ENCODE results near the gene ZDHHC14. TPM values are rescaled to one million over a fixed set of nuclear protein-coding genes. Genes with fewer than 3 reads are reported as not detected.

The ZDHHC14 gene
- total RNA-seq, 2 experiments from 2014 or later, result 1.3 to 1.6 TPM

- Histone ChIP-seq H3K4me3 (ENCODE audit: low read length) (no peak overlapping the region), H3K36me3 (ENCODE audit: insufficient read depth, low read length) (no peaks in the 10 kb centered on the region), H3K9me3 (ENCODE audit: control insufficient read depth in 1 of 2, insufficient read depth in 1 of 2, low read length in 2 of 2) (peaks cover 10 to 19% of the 10 kb centered on the region in 2 experiments), H3K4me1 (ENCODE audit: insufficient read depth, low read length) (peaks cover 5% of the 10 kb centered on the region), H3K27ac (ENCODE audit: low read depth in 1 of 2, low read length in 2 of 2) (no peak overlapping the region), H3K27me3 (ENCODE audit: control insufficient read depth in 1 of 2, insufficient read depth in 2 of 2, low read length in 2 of 2) (no peaks in the 10 kb centered on the region)
- H3K4me1 Mint-ChIP-seq (ENCODE audit: low read depth), result no peaks in the 10 kb centered on the region
- no peak overlapping the region for H3K27ac Mint-ChIP-seq
- no peaks in the 10 kb centered on the region for H3K27me3 Mint-ChIP-seq
- peaks cover 4% of the 10 kb centered on the region for H3K9me3 Mint-ChIP-seq
- ChIA-PET POLR2A (interaction anchor here (1.6 kb wide), 1 partner anchor 9 kb away, joined by 3 read pairs; no protein-coding TSS in a partner anchor), CTCF (interaction anchor here (0.5 kb wide), 1 partner anchor 82 kb away, joined by 3 read pairs; no protein-coding TSS in a partner anchor)
- H3K36me3 Mint-ChIP-seq (ENCODE audit: low read depth), result no peaks in the 10 kb centered on the region
- no peak for DNase-seq
- no peak for ATAC-seq (ENCODE audit: poor library complexity)
- no peak overlapping the region for H3K4me3 Mint-ChIP-seq
- intact Hi-C loops (cut with DNase I, micrococcal nuclease), result no loop called here
- TF ChIP-seq, protein P1, sequence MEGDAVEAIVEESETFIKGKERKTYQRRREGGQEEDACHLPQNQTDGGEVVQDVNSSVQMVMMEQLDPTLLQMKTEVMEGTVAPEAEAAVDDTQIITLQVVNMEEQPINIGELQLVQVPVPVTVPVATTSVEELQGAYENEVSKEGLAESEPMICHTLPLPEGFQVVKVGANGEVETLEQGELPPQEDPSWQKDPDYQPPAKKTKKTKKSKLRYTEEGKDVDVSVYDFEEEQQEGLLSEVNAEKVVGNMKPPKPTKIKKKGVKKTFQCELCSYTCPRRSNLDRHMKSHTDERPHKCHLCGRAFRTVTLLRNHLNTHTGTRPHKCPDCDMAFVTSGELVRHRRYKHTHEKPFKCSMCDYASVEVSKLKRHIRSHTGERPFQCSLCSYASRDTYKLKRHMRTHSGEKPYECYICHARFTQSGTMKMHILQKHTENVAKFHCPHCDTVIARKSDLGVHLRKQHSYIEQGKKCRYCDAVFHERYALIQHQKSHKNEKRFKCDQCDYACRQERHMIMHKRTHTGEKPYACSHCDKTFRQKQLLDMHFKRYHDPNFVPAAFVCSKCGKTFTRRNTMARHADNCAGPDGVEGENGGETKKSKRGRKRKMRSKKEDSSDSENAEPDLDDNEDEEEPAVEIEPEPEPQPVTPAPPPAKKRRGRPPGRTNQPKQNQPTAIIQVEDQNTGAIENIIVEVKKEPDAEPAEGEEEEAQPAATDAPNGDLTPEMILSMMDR (IDR thresholded peaks at IDR 0.05), result no peak
These were observed 213.3 kb downstream of the ZDHHC14 start for GRCh38 chr6:157594292-157594691.

- Histone ChIP-seq H3K36me3 (ENCODE audit: insufficient read depth, low read length) (no peaks in the 10 kb centered on the region), H3K4me3 (ENCODE audit: low read length) (no peak overlapping the region), H3K27me3 (ENCODE audit: control insufficient read depth in 1 of 2, insufficient read depth in 2 of 2, low read length in 2 of 2) (no peaks in the 10 kb centered on the region), H3K9me3 (ENCODE audit: control insufficient read depth in 1 of 2, insufficient read depth in 1 of 2, low read length in 2 of 2) (peaks cover 0 to 11% of the 10 kb centered on the region in 2 experiments), H3K27ac (ENCODE audit: low read depth in 1 of 2, low read length in 2 of 2) (no peak overlapping the region), H3K4me1 (ENCODE audit: insufficient read depth, low read length) (peaks cover 5% of the 10 kb centered on the region)
- POLR2A ChIA-PET, result no interaction called here
- no peak for DNase-seq
- no peaks in the 10 kb centered on the region for H3K27me3 Mint-ChIP-seq
- H3K4me3 Mint-ChIP-seq, result no peak overlapping the region
- intact Hi-C loops (cut with DNase I, micrococcal nuclease), result loop anchor here in 1 of 2 experiments (2.0 kb wide), 1 partner anchor 281 kb away; no protein-coding TSS in a partner anchor
- ATAC-seq (ENCODE audit: poor library complexity), result no peak
- no peaks in the 10 kb centered on the region for H3K4me1 Mint-ChIP-seq (ENCODE audit: low read depth)
- no peaks in the 10 kb centered on the region for H3K36me3 Mint-ChIP-seq (ENCODE audit: low read depth)
- no peak overlapping the region for H3K27ac Mint-ChIP-seq
- TF ChIP-seq, protein P1 (IDR thresholded peaks at IDR 0.05), result no peak
- CTCF ChIA-PET, result no interaction called here
- no peaks in the 10 kb centered on the region for H3K9me3 Mint-ChIP-seq
These were observed 214.8 kb downstream of the ZDHHC14 start for GRCh38 chr6:157595768-157596167.

DNA sequence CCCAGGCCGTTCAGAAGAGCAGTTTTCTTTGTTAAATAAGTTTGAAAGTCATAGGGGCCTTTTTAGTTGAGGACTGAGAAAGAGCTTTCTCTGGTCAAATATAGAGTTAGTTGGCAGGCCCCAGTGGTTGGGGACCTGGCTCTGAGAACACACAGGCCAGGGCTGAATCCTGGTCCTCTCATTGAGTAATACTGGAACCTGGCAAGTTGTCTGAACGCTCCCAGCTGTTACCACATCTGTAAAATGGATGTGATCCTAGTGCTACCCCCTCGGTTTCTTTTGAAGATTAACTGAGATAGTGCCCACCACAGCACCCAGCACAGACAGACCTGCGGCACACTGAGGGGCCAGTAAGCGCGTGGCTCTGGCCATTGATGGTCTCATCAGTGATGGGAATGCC is 215.5 kb downstream of the ZDHHC14 start:
- Histone ChIP-seq H3K27me3 (ENCODE audit: control insufficient read depth in 1 of 2, insufficient read depth in 2 of 2, low read length in 2 of 2) (no peaks in the 10 kb centered on the region), H3K9me3 (ENCODE audit: control insufficient read depth in 1 of 2, insufficient read depth in 1 of 2, low read length in 2 of 2) (peaks cover 0 to 11% of the 10 kb centered on the region in 2 experiments), H3K36me3 (ENCODE audit: insufficient read depth, low read length) (no peaks in the 10 kb centered on the region), H3K27ac (ENCODE audit: low read depth in 1 of 2, low read length in 2 of 2) (no peak overlapping the region), H3K4me3 (ENCODE audit: low read length) (no peak overlapping the region), H3K4me1 (ENCODE audit: insufficient read depth, low read length) (peaks cover 5% of the 10 kb centered on the region)
- Mint-ChIP-seq H3K27me3 (no peaks in the 10 kb centered on the region), H3K4me1 (ENCODE audit: low read depth) (no peaks in the 10 kb centered on the region), H3K36me3 (ENCODE audit: low read depth) (no peaks in the 10 kb centered on the region), H3K9me3 (no peaks in the 10 kb centered on the region), H3K4me3 (no peak overlapping the region), H3K27ac (no peak overlapping the region)
- DNase-seq (no peak), ATAC-seq (ENCODE audit: poor library complexity) (no peak)
- POLR2A ChIA-PET, result interaction anchor here (0.6 kb wide), 1 partner anchor 27 kb away, joined by 3 read pairs; no protein-coding TSS in a partner anchor
- CTCF ChIA-PET, result no interaction called here
- TF ChIP-seq, protein P1 (IDR thresholded peaks at IDR 0.05), result no peak
- intact Hi-C loops (cut with DNase I, micrococcal nuclease), result loop anchor here in 1 of 2 experiments (2.0 kb wide), 1 partner anchor 282 kb away; no protein-coding TSS in a partner anchor
